ENCODE results near the gene PRUNE2. TPM values are rescaled to one million over a fixed set of nuclear protein-coding genes. Genes with fewer than 3 reads are reported as not detected.
"Not testable (repeated sequence)": the region's sequence is repeated elsewhere in the genome, so short reads cannot be mapped to it uniquely, and the experiment has no call there.

PRUNE2 gene
- total RNA-seq, 5 donors from 2014 or later (not counting 1 experiment from before 2014, with no cell fraction given): 0.20 to 0.76 (median 0.45) TPM

GRCh38 chr9:76744336-76744735 is 161.6 kb downstream of the PRUNE2 start:
- H3K36me3 Mint-ChIP-seq: no peaks in the 10 kb centered on the region
- DNase-seq: no peak
- H3K4me1 Mint-ChIP-seq: peaks cover 0 to 4% (median 0%) of the 10 kb centered on the region in 3 donors
- no peaks in the 10 kb centered on the region for H3K36me3 ChIP-seq (ENCODE audit: control insufficient read depth in 2 of 2, extremely low read depth in 1 of 2, insufficient read depth in 1 of 2, low read length in 1 of 2)
- POLR2A ChIA-PET: no interaction called here
- H3K27ac Mint-ChIP-seq: no peak overlapping the region
- H3K4me3 ChIP-seq (ENCODE audit: control insufficient read depth in 1 of 2, extremely low read depth in 1 of 2, low read length in 1 of 2): no peak overlapping the region
- no peak for ATAC-seq (replicated peaks in 1 of 4)
- no peak overlapping the region for H3K4me3 Mint-ChIP-seq
- no peak overlapping the region for H3K27ac ChIP-seq (ENCODE audit: low read length)
- peaks cover 0 to 8% of the 10 kb centered on the region in 2 experiments for H3K27me3 ChIP-seq (replicated peaks in 1 of 2; ENCODE audit: control insufficient read depth in 2 of 2, extremely low read depth in 1 of 2, insufficient read depth in 2 of 2, low read length in 1 of 2)
- no peaks in the 10 kb centered on the region for H3K9me3 ChIP-seq
- H3K9me3 Mint-ChIP-seq: peaks cover 4 to 15% (median 4%) of the 10 kb centered on the region in 3 donors
- CTCF ChIA-PET: no interaction called here
- peaks cover 12 to 18% of the 10 kb centered on the region in 2 donors for H3K27me3 Mint-ChIP-seq
- H3K4me1 ChIP-seq (ENCODE audit: control insufficient read depth in 1 of 2, extremely low read depth in 1 of 2, insufficient read depth in 2 of 2, low read length in 2 of 2): no peaks in the 10 kb centered on the region
- WGBS (ENCODE audit: insufficient coverage): 74% methylated on average over 2 of the region's 3 CpGs

- Histone ChIP-seq H3K36me3 (ENCODE audit: control insufficient read depth in 2 of 2, extremely low read depth in 1 of 2, insufficient read depth in 1 of 2, low read length in 1 of 2) (no peaks in the 10 kb centered on the region), H3K4me3 (ENCODE audit: control insufficient read depth in 1 of 2, extremely low read depth in 1 of 2, low read length in 1 of 2) (no peak overlapping the region), H3K27me3 (replicated peaks in 1 of 2; ENCODE audit: control insufficient read depth in 2 of 2, extremely low read depth in 1 of 2, insufficient read depth in 2 of 2, low read length in 1 of 2) (peaks cover 0 to 8% of the 10 kb centered on the region in 2 experiments), H3K27ac (ENCODE audit: low read length) (no peak overlapping the region), H3K9me3 (no peaks in the 10 kb centered on the region), H3K4me1 (ENCODE audit: control insufficient read depth in 1 of 2, extremely low read depth in 1 of 2, insufficient read depth in 2 of 2, low read length in 2 of 2) (no peaks in the 10 kb centered on the region)
- no peaks in the 10 kb centered on the region for H3K36me3 Mint-ChIP-seq
- WGBS (ENCODE audit: insufficient coverage): no CpG with 5 or more reads among the region's 3 CpGs
- DNase-seq: no peak
- POLR2A ChIA-PET: no interaction called here
- peaks cover 14 to 19% of the 10 kb centered on the region in 2 donors for H3K27me3 Mint-ChIP-seq
- peaks cover 4 to 15% (median 4%) of the 10 kb centered on the region in 3 donors for H3K9me3 Mint-ChIP-seq
- H3K4me1 Mint-ChIP-seq: peaks cover 0 to 4% (median 0%) of the 10 kb centered on the region in 3 donors
- no peak overlapping the region for H3K4me3 Mint-ChIP-seq
- no peak for ATAC-seq (replicated peaks in 1 of 4)
- H3K27ac Mint-ChIP-seq: no peak overlapping the region
- CTCF ChIA-PET: no interaction called here
These were observed 162.0 kb downstream of the PRUNE2 start for GRCh38 chr9:76743931-76744330.

GRCh38 chr9:76742890-76743289 is 163.0 kb downstream of the PRUNE2 start:
- H3K4me3 ChIP-seq (ENCODE audit: control insufficient read depth in 1 of 2, extremely low read depth in 1 of 2, low read length in 1 of 2); H3K4me1 Mint-ChIP-seq; H3K27me3 ChIP-seq (replicated peaks in 1 of 2; ENCODE audit: control insufficient read depth in 2 of 2, extremely low read depth in 1 of 2, insufficient read depth in 2 of 2, low read length in 1 of 2); H3K36me3 ChIP-seq (ENCODE audit: control insufficient read depth in 2 of 2, extremely low read depth in 1 of 2, insufficient read depth in 1 of 2, low read length in 1 of 2); H3K27ac Mint-ChIP-seq; H3K4me3 Mint-ChIP-seq; H3K4me1 ChIP-seq (ENCODE audit: control insufficient read depth in 1 of 2, extremely low read depth in 1 of 2, insufficient read depth in 2 of 2, low read length in 2 of 2); CTCF ChIA-PET; H3K27ac ChIP-seq (ENCODE audit: low read length); DNase-seq; H3K36me3 Mint-ChIP-seq; ATAC-seq (replicated peaks in 1 of 4); POLR2A ChIA-PET; H3K9me3 ChIP-seq: not testable (repeated sequence)
- H3K27me3 Mint-ChIP-seq: peaks cover 17 to 18% of the 10 kb centered on the region in 2 donors
- peaks cover 4 to 15% (median 4%) of the 10 kb centered on the region in 3 donors for H3K9me3 Mint-ChIP-seq
- WGBS (ENCODE audit: insufficient coverage): 80% methylated on average over 1 of the region's 4 CpGs

- H3K36me3 ChIP-seq (ENCODE audit: control insufficient read depth in 2 of 2, extremely low read depth in 1 of 2, insufficient read depth in 1 of 2, low read length in 1 of 2): no peaks in the 10 kb centered on the region
- H3K4me3 ChIP-seq (ENCODE audit: control insufficient read depth in 1 of 2, extremely low read depth in 1 of 2, low read length in 1 of 2): no peak overlapping the region
- no peak overlapping the region for H3K4me3 Mint-ChIP-seq
- H3K9me3 Mint-ChIP-seq: peaks cover 4 to 15% (median 4%) of the 10 kb centered on the region in 3 donors
- peaks cover 17 to 18% of the 10 kb centered on the region in 2 donors for H3K27me3 Mint-ChIP-seq
- no peak overlapping the region for H3K27ac Mint-ChIP-seq
- peaks cover 0 to 4% (median 0%) of the 10 kb centered on the region in 3 donors for H3K4me1 Mint-ChIP-seq
- H3K36me3 Mint-ChIP-seq: no peaks in the 10 kb centered on the region
- H3K27ac ChIP-seq (ENCODE audit: low read length): no peak overlapping the region
- 82% methylated on average over 4 of the region's 5 CpGs for WGBS (ENCODE audit: insufficient coverage)
- no peaks in the 10 kb centered on the region for H3K9me3 ChIP-seq
- no peaks in the 10 kb centered on the region for H3K4me1 ChIP-seq (ENCODE audit: control insufficient read depth in 1 of 2, extremely low read depth in 1 of 2, insufficient read depth in 2 of 2, low read length in 2 of 2)
- POLR2A ChIA-PET: no interaction called here
- DNase-seq: no peak
- ATAC-seq (replicated peaks in 1 of 4): no peak
- H3K27me3 ChIP-seq (replicated peaks in 1 of 2; ENCODE audit: control insufficient read depth in 2 of 2, extremely low read depth in 1 of 2, insufficient read depth in 2 of 2, low read length in 1 of 2): peaks cover 0 to 8% of the 10 kb centered on the region in 2 experiments
- CTCF ChIA-PET: no interaction called here
These were observed 164.4 kb downstream of the PRUNE2 start for GRCh38 chr9:76741524-76741923.

GRCh38 chr9:76738402-76738801 is 167.5 kb downstream of the PRUNE2 start:
- Mint-ChIP-seq H3K4me1 (no peaks in the 10 kb centered on the region), H3K9me3 (peaks cover 0 to 10% (median 4%) of the 10 kb centered on the region in 3 donors), H3K4me3 (no peak overlapping the region), H3K36me3 (no peaks in the 10 kb centered on the region), H3K27me3 (peaks cover 13 to 20% of the 10 kb centered on the region in 2 donors), H3K27ac (no peak overlapping the region)
- ChIA-PET POLR2A (no interaction called here), CTCF (no interaction called here)
- no peak for ATAC-seq (replicated peaks in 1 of 4)
- Histone ChIP-seq H3K9me3 (no peaks in the 10 kb centered on the region), H3K27ac (ENCODE audit: low read length) (no peak overlapping the region), H3K36me3 (ENCODE audit: control insufficient read depth in 2 of 2, extremely low read depth in 1 of 2, insufficient read depth in 1 of 2, low read length in 1 of 2) (no peaks in the 10 kb centered on the region), H3K4me3 (ENCODE audit: control insufficient read depth in 1 of 2, extremely low read depth in 1 of 2, low read length in 1 of 2) (no peak overlapping the region), H3K27me3 (replicated peaks in 1 of 2; ENCODE audit: control insufficient read depth in 2 of 2, extremely low read depth in 1 of 2, insufficient read depth in 2 of 2, low read length in 1 of 2) (peaks cover 0 to 9% of the 10 kb centered on the region in 2 experiments), H3K4me1 (ENCODE audit: control insufficient read depth in 1 of 2, extremely low read depth in 1 of 2, insufficient read depth in 2 of 2, low read length in 2 of 2) (no peaks in the 10 kb centered on the region)
- WGBS (ENCODE audit: insufficient coverage): no CpG with 5 or more reads among the region's 5 CpGs
- no peak for DNase-seq

- ChIA-PET POLR2A (no interaction called here), CTCF (interaction anchor here in 1 of 2 donors (0.6 kb wide), 1 partner anchor 858 kb away, joined by 3 read pairs; no protein-coding TSS in a partner anchor)
- no peak for DNase-seq
- Mint-ChIP-seq H3K36me3 (no peaks in the 10 kb centered on the region), H3K4me1 (no peaks in the 10 kb centered on the region), H3K4me3 (no peak overlapping the region), H3K27ac (no peak overlapping the region), H3K9me3 (peaks cover 0 to 2% (median 0%) of the 10 kb centered on the region in 3 donors), H3K27me3 (peaks cover 10 to 20% of the 10 kb centered on the region in 2 donors)
- Histone ChIP-seq H3K27me3 (replicated peaks in 1 of 2; ENCODE audit: control insufficient read depth in 2 of 2, extremely low read depth in 1 of 2, insufficient read depth in 2 of 2, low read length in 1 of 2) (peaks cover 0 to 9% of the 10 kb centered on the region in 2 experiments), H3K9me3 (no peaks in the 10 kb centered on the region), H3K4me3 (ENCODE audit: control insufficient read depth in 1 of 2, extremely low read depth in 1 of 2, low read length in 1 of 2) (no peak overlapping the region), H3K36me3 (ENCODE audit: control insufficient read depth in 2 of 2, extremely low read depth in 1 of 2, insufficient read depth in 1 of 2, low read length in 1 of 2) (no peaks in the 10 kb centered on the region), H3K27ac (ENCODE audit: low read length) (no peak overlapping the region), H3K4me1 (ENCODE audit: control insufficient read depth in 1 of 2, extremely low read depth in 1 of 2, insufficient read depth in 2 of 2, low read length in 2 of 2) (no peaks in the 10 kb centered on the region)
- 33% methylated on average over 1 of the region's 3 CpGs for WGBS (ENCODE audit: insufficient coverage)
- ATAC-seq (replicated peaks in 1 of 4): no peak
These were observed 168.6 kb downstream of the PRUNE2 start for GRCh38 chr9:76737154-76737902.

Data from T-cell (primary cell).